ENCODE results near the gene ADAM11.

The ADAM11 gene

DNA sequence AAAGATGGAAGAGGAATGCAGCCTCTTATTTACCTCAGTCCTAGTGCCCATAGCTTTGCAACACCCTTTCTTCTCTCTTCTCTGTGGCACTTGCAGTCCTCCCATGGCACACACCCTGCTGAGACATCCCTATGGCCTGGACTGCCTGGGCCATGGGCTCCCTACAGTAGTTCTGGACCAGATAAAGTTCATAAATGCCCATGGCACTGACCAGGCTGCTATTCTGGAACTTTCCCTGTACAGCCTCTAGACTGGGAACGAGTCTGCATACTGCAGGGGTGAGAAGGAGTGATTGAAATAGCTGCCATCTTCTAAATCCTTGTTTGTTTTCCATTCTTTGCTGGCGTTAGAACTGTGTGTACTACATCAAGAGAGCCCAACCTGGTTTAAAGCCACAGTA is 24.5 kb upstream of the ADAM11 start:
- Histone ChIP-seq H3K36me3 (ENCODE audit: control insufficient read depth in 2 of 2, insufficient read depth in 1 of 2, low read length in 2 of 2) (peaks cover 25 to 90% of the 10 kb centered on the region in 2 experiments), H3K9me3 (ENCODE audit: control insufficient read depth, insufficient read depth, low read depth, low read length) (no peaks in the 10 kb centered on the region), H3K4me1 (ENCODE audit: control insufficient read depth, insufficient read depth, low read length) (no peaks in the 10 kb centered on the region), H3K4me3 (ENCODE audit: low read depth, low read length) (no peak overlapping the region), H3K27ac (ENCODE audit: extremely low read depth, low read depth, low read length) (no peak overlapping the region)
- TF ChIP-seq ZNF555 (tag by site-specific recombination; conservative IDR thresholded peaks at IDR 0.05) (no peak), MEIS1 (CRISPR knock-in tag; IDR thresholded peaks at IDR 0.05; ENCODE audit: borderline replicate concordance) (no peak), ZNF473 (tag by site-specific recombination; IDR thresholded peaks at IDR 0.05) (no peak), ZXDB (tag by site-specific recombination; IDR thresholded peaks at IDR 0.05) (no peak), ZNF121 (tag by site-specific recombination; IDR thresholded peaks at IDR 0.05) (no peak), ZNF548 (tag by site-specific recombination; IDR thresholded peaks at IDR 0.05) (no peak)
- TF ChIP-seq, protein P1, sequence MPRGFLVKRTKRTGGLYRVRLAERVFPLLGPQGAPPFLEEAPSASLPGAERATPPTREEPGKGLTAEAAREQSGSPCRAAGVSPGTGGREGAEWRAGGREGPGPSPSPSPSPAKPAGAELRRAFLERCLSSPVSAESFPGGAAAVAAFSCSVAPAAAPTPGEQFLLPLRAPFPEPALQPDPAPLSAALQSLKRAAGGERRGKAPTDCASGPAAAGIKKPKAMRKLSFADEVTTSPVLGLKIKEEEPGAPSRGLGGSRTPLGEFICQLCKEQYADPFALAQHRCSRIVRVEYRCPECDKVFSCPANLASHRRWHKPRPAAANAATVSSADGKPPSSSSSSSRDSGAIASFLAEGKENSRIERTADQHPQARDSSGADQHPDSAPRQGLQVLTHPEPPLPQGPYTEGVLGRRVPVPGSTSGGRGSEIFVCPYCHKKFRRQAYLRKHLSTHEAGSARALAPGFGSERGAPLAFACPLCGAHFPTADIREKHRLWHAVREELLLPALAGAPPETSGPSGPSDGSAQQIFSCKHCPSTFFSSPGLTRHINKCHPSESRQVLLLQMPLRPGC (tag by site-specific recombination; IDR thresholded peaks at IDR 0.05) = no peak
- TF ChIP-seq, protein P2, sequence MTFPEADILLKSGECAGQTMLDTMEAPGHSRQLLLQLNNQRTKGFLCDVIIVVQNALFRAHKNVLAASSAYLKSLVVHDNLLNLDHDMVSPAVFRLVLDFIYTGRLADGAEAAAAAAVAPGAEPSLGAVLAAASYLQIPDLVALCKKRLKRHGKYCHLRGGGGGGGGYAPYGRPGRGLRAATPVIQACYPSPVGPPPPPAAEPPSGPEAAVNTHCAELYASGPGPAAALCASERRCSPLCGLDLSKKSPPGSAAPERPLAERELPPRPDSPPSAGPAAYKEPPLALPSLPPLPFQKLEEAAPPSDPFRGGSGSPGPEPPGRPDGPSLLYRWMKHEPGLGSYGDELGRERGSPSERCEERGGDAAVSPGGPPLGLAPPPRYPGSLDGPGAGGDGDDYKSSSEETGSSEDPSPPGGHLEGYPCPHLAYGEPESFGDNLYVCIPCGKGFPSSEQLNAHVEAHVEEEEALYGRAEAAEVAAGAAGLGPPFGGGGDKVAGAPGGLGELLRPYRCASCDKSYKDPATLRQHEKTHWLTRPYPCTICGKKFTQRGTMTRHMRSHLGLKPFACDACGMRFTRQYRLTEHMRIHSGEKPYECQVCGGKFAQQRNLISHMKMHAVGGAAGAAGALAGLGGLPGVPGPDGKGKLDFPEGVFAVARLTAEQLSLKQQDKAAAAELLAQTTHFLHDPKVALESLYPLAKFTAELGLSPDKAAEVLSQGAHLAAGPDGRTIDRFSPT (tag by site-specific recombination; IDR thresholded peaks at IDR 0.05) = no peak
- POLR2A ChIA-PET = interaction anchor here (1.4 kb wide), 1 partner anchor 26 kb away, joined by 4 read pairs; the partner anchor contains the start of gene DBF4B
- CTCF ChIA-PET = interaction anchor here (0.7 to 1.2 kb wide), 4 partner anchors 8 to 648 kb away, joined by 3 to 4 read pairs (median 3); no protein-coding TSS in a partner anchor

DNA sequence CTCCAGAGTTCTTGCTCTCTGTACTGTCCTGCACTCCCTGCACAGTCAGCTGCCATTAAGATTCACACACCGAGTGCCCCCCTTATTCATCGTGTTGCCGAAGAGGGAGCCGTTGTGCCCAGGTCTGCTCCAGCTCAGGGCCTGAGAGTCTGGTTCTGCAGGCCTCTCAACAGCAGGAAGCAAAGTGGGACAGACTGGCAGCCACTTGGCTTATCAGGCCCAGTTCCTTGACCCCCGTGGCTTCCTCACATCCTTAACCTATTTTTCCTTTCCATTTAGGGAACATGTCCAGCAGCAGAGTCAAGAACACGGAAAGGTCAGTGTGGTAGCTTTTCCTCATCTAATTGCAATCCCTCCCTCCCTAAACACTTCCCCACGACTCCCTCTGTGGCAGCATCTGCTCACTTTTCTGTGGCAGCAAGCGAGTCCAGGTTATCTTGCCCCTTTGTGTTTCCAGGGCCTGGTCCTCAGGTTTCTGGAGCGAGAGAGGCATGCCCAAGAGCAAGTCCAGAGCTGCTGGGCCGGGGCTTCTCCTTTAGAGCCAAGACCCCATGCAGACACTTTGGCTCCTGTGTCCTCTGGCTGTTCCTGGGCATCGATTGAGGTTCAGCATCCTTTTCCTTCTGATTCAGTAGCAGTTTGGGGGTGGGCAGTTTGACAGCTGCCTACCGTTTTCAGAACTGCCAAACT is 22.1 kb upstream of the ADAM11 start:
- CTCF ChIA-PET = interaction anchor here (0.6 to 1.4 kb wide), 7 partner anchors 13 to 977 kb away, joined by 3 to 5 read pairs (median 3); no protein-coding TSS in a partner anchor
- no peak overlapping the region for H3K4me3 ChIP-seq (ENCODE audit: low read depth, low read length)
- no peaks in the 10 kb centered on the region for H3K9me3 ChIP-seq (ENCODE audit: control insufficient read depth, insufficient read depth, low read depth, low read length)
- POLR2A ChIA-PET = interaction anchor here (0.6 to 1.0 kb wide), 2 partner anchors 12 to 13 kb away, joined by 3 read pairs; no protein-coding TSS in a partner anchor
- peaks cover 16 to 88% of the 10 kb centered on the region in 2 experiments for H3K36me3 ChIP-seq (ENCODE audit: control insufficient read depth in 2 of 2, insufficient read depth in 1 of 2, low read length in 2 of 2)
- H3K27ac ChIP-seq (ENCODE audit: extremely low read depth, low read depth, low read length) = no peak overlapping the region
- no peak for TF ChIP-seq KLF9 (tag by site-specific recombination; IDR thresholded peaks at IDR 0.05; ENCODE audit: low read depth)
- TF ChIP-seq ZNF624 (tag by site-specific recombination; IDR thresholded peaks at IDR 0.05) = no peak
- TF ChIP-seq ZNF214 (tag by site-specific recombination; IDR thresholded peaks at IDR 0.05; ENCODE audit: borderline replicate concordance) = no peak
- TF ChIP-seq YY1 (tag by site-specific recombination; IDR thresholded peaks at IDR 0.05) = no peak
- no peak for TF ChIP-seq FEZF1 (tag by site-specific recombination; IDR thresholded peaks at IDR 0.05)
- TF ChIP-seq, protein P3, sequence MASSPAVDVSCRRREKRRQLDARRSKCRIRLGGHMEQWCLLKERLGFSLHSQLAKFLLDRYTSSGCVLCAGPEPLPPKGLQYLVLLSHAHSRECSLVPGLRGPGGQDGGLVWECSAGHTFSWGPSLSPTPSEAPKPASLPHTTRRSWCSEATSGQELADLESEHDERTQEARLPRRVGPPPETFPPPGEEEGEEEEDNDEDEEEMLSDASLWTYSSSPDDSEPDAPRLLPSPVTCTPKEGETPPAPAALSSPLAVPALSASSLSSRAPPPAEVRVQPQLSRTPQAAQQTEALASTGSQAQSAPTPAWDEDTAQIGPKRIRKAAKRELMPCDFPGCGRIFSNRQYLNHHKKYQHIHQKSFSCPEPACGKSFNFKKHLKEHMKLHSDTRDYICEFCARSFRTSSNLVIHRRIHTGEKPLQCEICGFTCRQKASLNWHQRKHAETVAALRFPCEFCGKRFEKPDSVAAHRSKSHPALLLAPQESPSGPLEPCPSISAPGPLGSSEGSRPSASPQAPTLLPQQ (tag by site-specific recombination; IDR thresholded peaks at IDR 0.05) = no peak
- no peaks in the 10 kb centered on the region for H3K4me1 ChIP-seq (ENCODE audit: control insufficient read depth, insufficient read depth, low read length)

DNA sequence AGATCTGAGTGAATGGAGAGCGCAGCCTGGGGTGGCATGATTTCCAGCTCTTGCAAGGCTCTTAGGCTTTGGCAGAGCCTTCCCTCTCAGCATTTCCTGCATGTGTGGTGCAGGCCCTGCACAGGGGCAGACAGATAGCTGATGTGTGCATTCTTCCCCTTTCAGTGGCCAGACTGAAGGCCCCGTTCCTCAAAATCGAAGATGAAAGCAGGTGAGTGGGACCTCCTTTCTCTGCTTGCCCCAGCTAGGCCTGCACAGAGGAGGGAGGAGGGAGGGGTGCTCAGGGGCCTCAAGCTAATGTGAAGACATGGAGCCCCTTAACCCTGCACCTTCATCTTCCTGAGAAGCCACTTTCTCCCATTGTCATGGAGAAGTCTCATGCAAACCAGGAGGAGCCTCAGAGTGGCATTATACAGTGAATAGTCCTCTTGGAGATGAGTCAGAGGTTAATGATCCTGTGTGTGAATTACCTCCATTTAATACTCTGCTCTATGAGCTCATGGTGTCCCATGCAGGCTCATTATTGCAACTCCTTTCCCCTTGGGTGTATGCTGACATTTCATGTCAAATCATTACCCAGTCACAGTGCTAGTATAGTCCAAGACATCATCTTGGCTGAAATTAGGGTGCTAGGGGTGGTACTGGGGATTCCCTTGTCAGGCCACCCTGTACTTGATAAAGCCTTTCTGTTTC is 20.4 kb upstream of the ADAM11 start:
- ChIA-PET CTCF (no interaction called here), POLR2A (interaction anchor here (1.0 kb wide), 1 partner anchor 30 kb away, joined by 3 read pairs; the partner anchor contains the start of gene DBF4B)
- Histone ChIP-seq H3K9me3 (ENCODE audit: control insufficient read depth, insufficient read depth, low read depth, low read length) (no peaks in the 10 kb centered on the region), H3K4me3 (ENCODE audit: low read depth, low read length) (no peak overlapping the region), H3K4me1 (ENCODE audit: control insufficient read depth, insufficient read depth, low read length) (no peaks in the 10 kb centered on the region), H3K27ac (ENCODE audit: extremely low read depth, low read depth, low read length) (no peak overlapping the region), H3K36me3 (ENCODE audit: control insufficient read depth in 2 of 2, insufficient read depth in 1 of 2, low read length in 2 of 2) (peaks cover 17 to 88% of the 10 kb centered on the region in 2 experiments)
- TF ChIP-seq, protein P4, sequence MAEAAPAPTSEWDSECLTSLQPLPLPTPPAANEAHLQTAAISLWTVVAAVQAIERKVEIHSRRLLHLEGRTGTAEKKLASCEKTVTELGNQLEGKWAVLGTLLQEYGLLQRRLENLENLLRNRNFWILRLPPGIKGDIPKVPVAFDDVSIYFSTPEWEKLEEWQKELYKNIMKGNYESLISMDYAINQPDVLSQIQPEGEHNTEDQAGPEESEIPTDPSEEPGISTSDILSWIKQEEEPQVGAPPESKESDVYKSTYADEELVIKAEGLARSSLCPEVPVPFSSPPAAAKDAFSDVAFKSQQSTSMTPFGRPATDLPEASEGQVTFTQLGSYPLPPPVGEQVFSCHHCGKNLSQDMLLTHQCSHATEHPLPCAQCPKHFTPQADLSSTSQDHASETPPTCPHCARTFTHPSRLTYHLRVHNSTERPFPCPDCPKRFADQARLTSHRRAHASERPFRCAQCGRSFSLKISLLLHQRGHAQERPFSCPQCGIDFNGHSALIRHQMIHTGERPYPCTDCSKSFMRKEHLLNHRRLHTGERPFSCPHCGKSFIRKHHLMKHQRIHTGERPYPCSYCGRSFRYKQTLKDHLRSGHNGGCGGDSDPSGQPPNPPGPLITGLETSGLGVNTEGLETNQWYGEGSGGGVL (tag by site-specific recombination; IDR thresholded peaks at IDR 0.05) = no peak
- no peak for TF ChIP-seq ZFP37 (tag by site-specific recombination; IDR thresholded peaks at IDR 0.05)
- no peak for TF ChIP-seq BCL11A (tag by site-specific recombination; IDR thresholded peaks at IDR 0.05; ENCODE audit: low read depth)
- TF ChIP-seq ZNF549 (tag by site-specific recombination; IDR thresholded peaks at IDR 0.05) = no peak
- no peak for TF ChIP-seq SETDB1 (IDR thresholded peaks at IDR 0.05; ENCODE audit: insufficient read length, low read length)
- no peak for TF ChIP-seq YY1 (tag by site-specific recombination; IDR thresholded peaks at IDR 0.05)
- TF ChIP-seq ZNF223 (tag by site-specific recombination; IDR thresholded peaks at IDR 0.05) = no peak
- TF ChIP-seq ZEB2 (tag by site-specific recombination; IDR thresholded peaks at IDR 0.05) = 0 out of 2 replicates have a peak, but pooled peaks have one; percentile 18
- TF ChIP-seq ZBTB8A (tag by site-specific recombination; IDR thresholded peaks at IDR 0.05) = no peak
